SK-N-SH (cell line): Measurements from ENCODE around the gene SFSWAP.

Source experiments
- FOXJ3 ChIP-seq: sonication (generic); formaldehyde crosslinking; IDR thresholded peaks from 2 replicates; pipeline ENCODE4 v1.5.1; 2020; ENCODE audit warnings: mild to moderate bottlenecking, missing genetic modification reagents
- MXI1 ChIP-seq: IDR thresholded peaks from 2 replicates; pipeline ENCODE4 v1.6.1; 2012; ENCODE audit warnings: mild to moderate bottlenecking, low read depth, low read length, improper control_type of control experiment
- POLR2AphosphoS5 ChIP-seq: IDR thresholded peaks from 2 replicates; pipeline ENCODE4 v1.6.1; 2012; ENCODE audit warnings: low read depth, low read length
- REST ChIP-seq: IDR thresholded peaks from 2 replicates; pipeline ENCODE4 v1.6.1; 2012; ENCODE audit warnings: mild to moderate bottlenecking, low read depth, low read length, moderate library complexity
- YY1 ChIP-seq: IDR thresholded peaks from 2 replicates; pipeline ENCODE4 v1.4.0; 2012; ENCODE audit warnings: low read depth, mild to moderate bottlenecking
- TF ChIP-seq, protein P1 (sequence below): IDR thresholded peaks from 2 replicates; pipeline ENCODE4 v1.4.0; 2012; ENCODE audit warnings: low read depth, borderline replicate concordance
- TF ChIP-seq, protein P2 (sequence below): fragments of 200-600 bp; sonication (generic); IDR thresholded peaks from 2 replicates; pipeline ENCODE4 v1.6.1; 2017; ENCODE audit warnings: antibody characterized with exemption, mild to moderate bottlenecking, moderate library complexity

GRCh38 chr12:131844656-131845055 lies 133.8 kb downstream of the SFSWAP start:
- no peak for TF ChIP-seq REST
- TF ChIP-seq, protein P1, sequence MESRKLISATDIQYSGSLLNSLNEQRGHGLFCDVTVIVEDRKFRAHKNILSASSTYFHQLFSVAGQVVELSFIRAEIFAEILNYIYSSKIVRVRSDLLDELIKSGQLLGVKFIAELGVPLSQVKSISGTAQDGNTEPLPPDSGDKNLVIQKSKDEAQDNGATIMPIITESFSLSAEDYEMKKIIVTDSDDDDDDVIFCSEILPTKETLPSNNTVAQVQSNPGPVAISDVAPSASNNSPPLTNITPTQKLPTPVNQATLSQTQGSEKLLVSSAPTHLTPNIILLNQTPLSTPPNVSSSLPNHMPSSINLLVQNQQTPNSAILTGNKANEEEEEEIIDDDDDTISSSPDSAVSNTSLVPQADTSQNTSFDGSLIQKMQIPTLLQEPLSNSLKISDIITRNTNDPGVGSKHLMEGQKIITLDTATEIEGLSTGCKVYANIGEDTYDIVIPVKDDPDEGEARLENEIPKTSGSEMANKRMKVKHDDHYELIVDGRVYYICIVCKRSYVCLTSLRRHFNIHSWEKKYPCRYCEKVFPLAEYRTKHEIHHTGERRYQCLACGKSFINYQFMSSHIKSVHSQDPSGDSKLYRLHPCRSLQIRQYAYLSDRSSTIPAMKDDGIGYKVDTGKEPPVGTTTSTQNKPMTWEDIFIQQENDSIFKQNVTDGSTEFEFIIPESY: no peak
- TF ChIP-seq POLR2AphosphoS5: no peak
- no peak for TF ChIP-seq FOXJ3 (CRISPR knock-in tag)
- TF ChIP-seq, protein P2, sequence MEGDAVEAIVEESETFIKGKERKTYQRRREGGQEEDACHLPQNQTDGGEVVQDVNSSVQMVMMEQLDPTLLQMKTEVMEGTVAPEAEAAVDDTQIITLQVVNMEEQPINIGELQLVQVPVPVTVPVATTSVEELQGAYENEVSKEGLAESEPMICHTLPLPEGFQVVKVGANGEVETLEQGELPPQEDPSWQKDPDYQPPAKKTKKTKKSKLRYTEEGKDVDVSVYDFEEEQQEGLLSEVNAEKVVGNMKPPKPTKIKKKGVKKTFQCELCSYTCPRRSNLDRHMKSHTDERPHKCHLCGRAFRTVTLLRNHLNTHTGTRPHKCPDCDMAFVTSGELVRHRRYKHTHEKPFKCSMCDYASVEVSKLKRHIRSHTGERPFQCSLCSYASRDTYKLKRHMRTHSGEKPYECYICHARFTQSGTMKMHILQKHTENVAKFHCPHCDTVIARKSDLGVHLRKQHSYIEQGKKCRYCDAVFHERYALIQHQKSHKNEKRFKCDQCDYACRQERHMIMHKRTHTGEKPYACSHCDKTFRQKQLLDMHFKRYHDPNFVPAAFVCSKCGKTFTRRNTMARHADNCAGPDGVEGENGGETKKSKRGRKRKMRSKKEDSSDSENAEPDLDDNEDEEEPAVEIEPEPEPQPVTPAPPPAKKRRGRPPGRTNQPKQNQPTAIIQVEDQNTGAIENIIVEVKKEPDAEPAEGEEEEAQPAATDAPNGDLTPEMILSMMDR: no peak
- no peak for TF ChIP-seq MXI1
- TF ChIP-seq YY1: no peak
